ENCODE measurements around the gene JPH3.

GRCh38 chr16:87618216-87618615 is 15.9 kb downstream of the JPH3 start:
- TF ChIP-seq, protein P1, sequence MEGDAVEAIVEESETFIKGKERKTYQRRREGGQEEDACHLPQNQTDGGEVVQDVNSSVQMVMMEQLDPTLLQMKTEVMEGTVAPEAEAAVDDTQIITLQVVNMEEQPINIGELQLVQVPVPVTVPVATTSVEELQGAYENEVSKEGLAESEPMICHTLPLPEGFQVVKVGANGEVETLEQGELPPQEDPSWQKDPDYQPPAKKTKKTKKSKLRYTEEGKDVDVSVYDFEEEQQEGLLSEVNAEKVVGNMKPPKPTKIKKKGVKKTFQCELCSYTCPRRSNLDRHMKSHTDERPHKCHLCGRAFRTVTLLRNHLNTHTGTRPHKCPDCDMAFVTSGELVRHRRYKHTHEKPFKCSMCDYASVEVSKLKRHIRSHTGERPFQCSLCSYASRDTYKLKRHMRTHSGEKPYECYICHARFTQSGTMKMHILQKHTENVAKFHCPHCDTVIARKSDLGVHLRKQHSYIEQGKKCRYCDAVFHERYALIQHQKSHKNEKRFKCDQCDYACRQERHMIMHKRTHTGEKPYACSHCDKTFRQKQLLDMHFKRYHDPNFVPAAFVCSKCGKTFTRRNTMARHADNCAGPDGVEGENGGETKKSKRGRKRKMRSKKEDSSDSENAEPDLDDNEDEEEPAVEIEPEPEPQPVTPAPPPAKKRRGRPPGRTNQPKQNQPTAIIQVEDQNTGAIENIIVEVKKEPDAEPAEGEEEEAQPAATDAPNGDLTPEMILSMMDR (IDR thresholded peaks at IDR 0.05 in 8 of 11, conservative IDR thresholded peaks at IDR 0.05 in 3 of 11): no peak
- TF ChIP-seq POLR2A (IDR thresholded peaks at IDR 0.05): no peak
